Kidney (tissue), 14 donors: Measurements from ENCODE around the gene NABP1. TPM values are rescaled to one million over a fixed set of nuclear protein-coding genes. Genes with fewer than 3 reads are reported as not detected.

Experiments
- DNase-seq, 5 donors: peaks; one replicate each; pipeline ENCODE4 v3.0.0-alpha.2; 2013 to 2020
- FAIRE-seq: peaks from 2 replicates; lab custom pipeline; 2012; peaks lifted over from hg19 to GRCh38; lab: Jason Lieb, UNC
- H3K27ac ChIP-seq, 2 donors: one replicate each; pipeline ENCODE4 v1.7.0; 2013; ENCODE audit warnings: low read depth in 2 of 2, low read length in 2 of 2, inconsistent platforms in 1 of 2
- H3K27me3 ChIP-seq: one replicate; pipeline ENCODE4 v1.7.1; 2013; ENCODE audit warnings: low read length, inconsistent platforms; ENCODE audit not compliant: control insufficient read depth, insufficient read depth
- H3K36me3 ChIP-seq, 3 donors: one replicate each; pipeline versions ENCODE4 v1.7.0 to v1.7.1; 2013; ENCODE audit warnings: low read length in 3 of 3, control low read depth in 1 of 3, inconsistent platforms in 1 of 3; ENCODE audit not compliant: insufficient read depth in 3 of 3, control insufficient read depth in 2 of 3
- H3K4me1 ChIP-seq, 3 donors: one replicate each; pipeline versions ENCODE4 v1.7.0 to v1.7.1; 2013; ENCODE audit warnings: low read length in 3 of 3, inconsistent platforms in 1 of 3, low read depth in 1 of 3; ENCODE audit not compliant: control insufficient read depth in 2 of 3, insufficient read depth in 2 of 3
- H3K4me3 ChIP-seq, 3 donors: one replicate each; pipeline versions ENCODE4 v1.7.0 to v1.8.1; 2013; ENCODE audit warnings: low read length in 3 of 3, control low read depth in 1 of 3, inconsistent platforms in 1 of 3
- H3K9ac ChIP-seq, 3 donors: one replicate each; pipeline versions ENCODE4 v1.7.0 to v1.7.1; 2013; ENCODE audit warnings: low read length in 3 of 3, control low read depth in 1 of 3, inconsistent platforms in 1 of 3
- H3K9me3 ChIP-seq, 3 donors: one replicate each; pipeline versions ENCODE4 v1.7.0 to v1.7.1; 2013; ENCODE audit warnings: low read length in 3 of 3, control low read depth in 1 of 3, inconsistent platforms in 1 of 3; ENCODE audit not compliant: control insufficient read depth in 2 of 3, insufficient read depth in 1 of 3
- intact Hi-C: fragments of 100-400 bp; cut with DNase I; formaldehyde crosslinking; loops from one replicate; pipeline ENCODE4 v1.11.1; 2022
- polyA plus RNA-seq: library from polyadenylated mRNA; stranded (reverse); fragments of 350-450 nt; fragmentation: Illumina TruSeq; extraction: RNeasy Lipid Tissue Mini Kit (QIAGEN cat#74804); gene quantifications from one replicate; pipeline ENCODE4 v1.2.3, GENCODE V29; 2014; ENCODE audit warnings: low read depth, low replicate concordance; ENCODE audit not compliant: insufficient read depth
- total RNA-seq: library from RNA; stranded (reverse); fragmentation: NEBNext Ultra II Directional; extraction: Animal tissue kit (Norgen Biotek cat#: 25700); gene quantifications from one replicate; pipeline ENCODE4 v1.2.1, GENCODE V29; 2021
- TF ChIP-seq, protein P1 (sequence below): IDR thresholded peaks from 3 replicates; pipeline ENCODE4 v1.5.1; 2012; ENCODE audit warnings: mild to moderate bottlenecking, moderate library complexity, borderline replicate concordance; ENCODE audit not compliant: insufficient read depth; ENCODE audit errors: extremely low read depth
- donor health status: control.
- donor health status: control.
- donor health status: control.
- donor health status: control.
- donor health status: control.
- donor health status: DM: yes; HTN: yes; CAD: no.
- donor health status: Normal renal cell carcinoma (clear cell type).

NABP1 gene
- total and polyA plus RNA-seq, 2 donors from 2014 or later: 9.6 to 39.7 TPM

DNA sequence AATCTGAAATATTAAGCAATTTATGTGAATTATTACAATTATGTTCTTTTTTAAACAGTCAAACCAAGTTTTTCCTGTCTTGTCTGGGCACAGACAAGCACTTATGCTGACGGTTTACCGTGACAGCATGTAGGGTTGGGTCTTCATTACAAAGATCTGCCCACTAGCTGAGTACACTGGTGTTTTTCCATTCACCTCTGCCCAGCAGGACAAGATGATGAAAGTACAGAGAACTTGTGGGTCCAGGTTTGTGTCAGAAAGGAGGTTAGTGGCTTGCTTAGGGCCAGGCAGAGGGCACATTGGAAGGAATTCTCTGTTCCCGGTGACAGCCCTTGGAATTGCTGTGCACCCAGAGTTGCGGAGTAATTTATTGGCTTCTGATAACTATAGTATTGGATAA lies 14.0 kb downstream of the NABP1 start:
- Histone ChIP-seq H3K4me1 (peaks cover 0 to 33% (median 2%) of the 10 kb centered on the region in 3 donors), H3K27me3 (no peaks in the 10 kb centered on the region), H3K36me3 (no peaks in the 10 kb centered on the region), H3K9me3 (no peaks in the 10 kb centered on the region), H3K9ac (no peak overlapping the region), H3K27ac (no peak overlapping the region), H3K4me3 (no peak overlapping the region)
- DNase-seq (no peak), FAIRE-seq (no peak)
- intact Hi-C loops: no loop called here
- TF ChIP-seq, protein P1, sequence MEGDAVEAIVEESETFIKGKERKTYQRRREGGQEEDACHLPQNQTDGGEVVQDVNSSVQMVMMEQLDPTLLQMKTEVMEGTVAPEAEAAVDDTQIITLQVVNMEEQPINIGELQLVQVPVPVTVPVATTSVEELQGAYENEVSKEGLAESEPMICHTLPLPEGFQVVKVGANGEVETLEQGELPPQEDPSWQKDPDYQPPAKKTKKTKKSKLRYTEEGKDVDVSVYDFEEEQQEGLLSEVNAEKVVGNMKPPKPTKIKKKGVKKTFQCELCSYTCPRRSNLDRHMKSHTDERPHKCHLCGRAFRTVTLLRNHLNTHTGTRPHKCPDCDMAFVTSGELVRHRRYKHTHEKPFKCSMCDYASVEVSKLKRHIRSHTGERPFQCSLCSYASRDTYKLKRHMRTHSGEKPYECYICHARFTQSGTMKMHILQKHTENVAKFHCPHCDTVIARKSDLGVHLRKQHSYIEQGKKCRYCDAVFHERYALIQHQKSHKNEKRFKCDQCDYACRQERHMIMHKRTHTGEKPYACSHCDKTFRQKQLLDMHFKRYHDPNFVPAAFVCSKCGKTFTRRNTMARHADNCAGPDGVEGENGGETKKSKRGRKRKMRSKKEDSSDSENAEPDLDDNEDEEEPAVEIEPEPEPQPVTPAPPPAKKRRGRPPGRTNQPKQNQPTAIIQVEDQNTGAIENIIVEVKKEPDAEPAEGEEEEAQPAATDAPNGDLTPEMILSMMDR: no peak

DNA sequence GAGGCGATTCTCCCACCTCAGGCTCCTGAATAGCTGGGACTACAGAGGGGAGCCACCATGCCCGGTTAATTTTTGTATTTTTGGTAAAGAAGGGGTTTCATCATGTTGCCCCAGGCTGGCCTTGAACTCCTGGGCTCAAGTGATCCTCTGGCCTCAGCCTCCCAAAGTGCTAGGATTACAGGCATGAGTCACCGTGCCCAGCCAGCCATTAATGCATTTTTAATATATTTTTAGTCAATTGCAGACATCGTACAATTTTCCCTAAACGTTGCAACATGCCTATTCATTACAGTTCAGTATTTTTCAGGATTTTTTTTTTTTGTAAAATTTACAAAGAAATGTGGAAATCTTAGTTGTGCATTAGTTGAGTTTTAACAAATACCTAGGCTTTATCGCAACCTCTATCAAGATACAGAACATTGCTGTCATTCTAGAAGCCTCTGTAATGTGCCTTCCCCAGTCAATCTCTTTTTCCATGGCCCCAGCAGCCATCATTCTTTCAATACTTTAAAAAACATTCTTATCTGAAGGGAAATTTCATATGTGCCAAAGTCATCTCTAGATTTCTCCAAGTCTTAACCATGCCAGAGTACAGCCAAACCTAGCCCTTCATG lies 14.7 kb downstream of the NABP1 start:
- H3K27me3 ChIP-seq: no peaks in the 10 kb centered on the region
- H3K4me3 ChIP-seq: no peak overlapping the region
- H3K9me3 ChIP-seq: no peaks in the 10 kb centered on the region
- H3K36me3 ChIP-seq: no peaks in the 10 kb centered on the region
- no peak overlapping the region for H3K27ac ChIP-seq
- no peak overlapping the region for H3K9ac ChIP-seq
- intact Hi-C loops: no loop called here
- peaks cover 0 to 33% (median 2%) of the 10 kb centered on the region in 3 donors for H3K4me1 ChIP-seq
- no peak for FAIRE-seq
- TF ChIP-seq, protein P1: no peak
- no peak for DNase-seq

DNA sequence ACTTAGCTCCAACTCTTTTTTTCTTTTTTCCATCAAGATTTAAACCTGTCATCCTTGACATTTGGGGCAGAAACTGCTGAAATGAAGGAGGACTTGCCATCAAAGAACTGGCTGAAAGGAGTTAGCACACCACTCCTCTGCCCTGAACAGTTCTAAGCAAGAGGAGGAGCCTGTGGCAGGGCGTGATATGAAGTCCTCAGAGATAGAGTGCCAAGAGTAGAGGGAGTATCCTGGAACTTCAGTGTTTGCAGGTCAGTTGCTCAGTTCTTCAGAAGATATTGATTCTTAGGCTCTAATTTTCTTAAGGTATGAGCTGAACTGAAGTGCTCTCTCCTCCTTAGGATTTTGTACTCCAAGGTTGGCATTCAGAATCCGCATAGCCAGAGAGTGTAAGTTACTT lies 15.2 kb downstream of the NABP1 start:
- FAIRE-seq (no peak), DNase-seq (no peak)
- H3K27ac ChIP-seq: no peak overlapping the region
- no peak overlapping the region for H3K4me3 ChIP-seq
- TF ChIP-seq, protein P1: no peak
- peaks cover 0 to 33% (median 2%) of the 10 kb centered on the region in 3 donors for H3K4me1 ChIP-seq
- no peaks in the 10 kb centered on the region for H3K36me3 ChIP-seq
- H3K27me3 ChIP-seq: no peaks in the 10 kb centered on the region
- no peak overlapping the region for H3K9ac ChIP-seq
- intact Hi-C loops: no loop called here
- H3K9me3 ChIP-seq: no peaks in the 10 kb centered on the region

DNA sequence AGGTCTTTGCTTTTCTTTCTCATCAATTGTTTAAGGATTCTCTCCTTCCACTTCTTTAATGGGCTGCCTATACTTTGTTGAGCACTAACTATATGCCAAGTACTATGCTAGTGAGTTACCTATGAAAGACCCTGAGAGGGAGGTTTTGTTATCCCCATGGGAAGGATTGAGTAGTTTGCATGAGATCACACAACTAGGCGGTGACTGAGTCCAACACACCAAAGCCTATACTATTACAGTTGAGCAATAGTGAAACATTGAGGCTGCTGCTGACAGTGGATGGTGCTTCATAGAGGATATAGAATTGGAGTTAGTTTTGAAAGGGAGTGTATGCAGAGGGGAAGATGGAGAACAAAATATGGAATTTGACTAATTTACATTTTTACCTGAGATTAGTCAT lies 15.8 kb downstream of the NABP1 start:
- intact Hi-C loops: no loop called here

More for the DNA sequence above, 15.8 kb downstream of the NABP1 start:
- H3K4me1 ChIP-seq: peaks cover 0 to 30% (median 2%) of the 10 kb centered on the region in 3 donors
- H3K9ac ChIP-seq: no peak overlapping the region
- H3K27me3 ChIP-seq: no peaks in the 10 kb centered on the region
- no peak overlapping the region for H3K27ac ChIP-seq
- no peak overlapping the region for H3K4me3 ChIP-seq
- TF ChIP-seq, protein P1: no peak
- H3K9me3 ChIP-seq: no peaks in the 10 kb centered on the region
- DNase-seq: no peak
- no peaks in the 10 kb centered on the region for H3K36me3 ChIP-seq
- no peak for FAIRE-seq
